Stimulated activated CD4-positive, alpha-beta T cell treated with anti-CD3 and anti-CD28 coated beads, Interleukin-12 subunit alpha, Interleukin-12 subunit beta, amount 100 ng/mL, for 24 hours (primary cell): ENCODE data around the gene IGF2R.

Source experiments
- DNase-seq, 2 experiments: peaks; one replicate each; pipeline ENCODE4 v3.0.0-alpha.2; 2020; ENCODE audit warnings: low read depth in 2 of 2

IGF2R gene

DNA sequence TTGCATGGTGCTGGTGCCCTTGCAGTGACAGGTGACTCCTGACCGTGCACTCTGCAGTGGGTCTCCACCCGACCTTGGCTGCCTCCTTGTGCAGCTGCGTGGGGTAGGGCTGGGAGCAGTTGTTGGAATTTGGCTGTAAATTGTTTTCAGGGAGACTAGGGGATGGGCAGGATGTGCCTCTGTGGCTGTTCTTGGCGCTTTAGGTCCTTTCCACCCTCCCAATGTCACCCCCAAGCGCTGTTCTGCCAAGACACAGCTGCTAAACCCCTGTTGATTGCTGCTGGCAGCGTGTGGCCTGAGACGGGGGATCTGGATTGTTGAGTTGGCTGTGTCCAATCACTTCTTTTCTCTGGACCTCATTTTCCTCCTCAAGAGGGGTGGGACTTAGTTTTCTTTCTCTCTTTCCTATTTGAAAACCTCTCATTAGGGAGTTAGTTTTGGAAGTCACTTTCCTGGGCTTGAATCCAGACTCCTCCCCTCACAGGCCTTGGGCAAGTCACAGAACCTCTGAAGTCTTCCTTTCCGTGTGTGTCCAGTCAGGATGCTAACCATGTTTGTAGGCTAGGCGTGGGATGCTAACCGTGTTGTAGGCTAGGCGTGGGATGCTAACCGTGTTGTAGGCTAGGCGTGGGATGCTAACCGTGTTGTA, 8.5 kb downstream of the IGF2R start:
- DNase-seq, result no peak

DNA sequence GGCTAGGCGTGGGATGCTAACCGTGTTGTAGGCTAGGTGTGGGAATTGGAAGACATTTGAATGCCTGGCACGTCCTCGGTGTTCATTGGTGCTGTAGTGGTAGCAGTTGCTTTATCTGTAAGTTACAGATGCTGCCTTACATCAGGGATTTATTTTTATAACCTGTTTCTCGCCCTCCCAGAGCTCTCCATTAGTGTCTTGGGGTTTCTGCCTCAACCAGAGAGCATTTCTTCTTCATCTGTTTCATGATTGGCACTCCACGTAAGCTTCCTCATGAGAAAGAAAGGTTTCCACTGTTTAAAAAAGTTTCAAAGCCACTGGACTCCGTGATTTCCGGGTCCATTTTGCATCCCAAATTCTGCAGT, 9.0 kb downstream of the IGF2R start:
- no peak for DNase-seq

DNA sequence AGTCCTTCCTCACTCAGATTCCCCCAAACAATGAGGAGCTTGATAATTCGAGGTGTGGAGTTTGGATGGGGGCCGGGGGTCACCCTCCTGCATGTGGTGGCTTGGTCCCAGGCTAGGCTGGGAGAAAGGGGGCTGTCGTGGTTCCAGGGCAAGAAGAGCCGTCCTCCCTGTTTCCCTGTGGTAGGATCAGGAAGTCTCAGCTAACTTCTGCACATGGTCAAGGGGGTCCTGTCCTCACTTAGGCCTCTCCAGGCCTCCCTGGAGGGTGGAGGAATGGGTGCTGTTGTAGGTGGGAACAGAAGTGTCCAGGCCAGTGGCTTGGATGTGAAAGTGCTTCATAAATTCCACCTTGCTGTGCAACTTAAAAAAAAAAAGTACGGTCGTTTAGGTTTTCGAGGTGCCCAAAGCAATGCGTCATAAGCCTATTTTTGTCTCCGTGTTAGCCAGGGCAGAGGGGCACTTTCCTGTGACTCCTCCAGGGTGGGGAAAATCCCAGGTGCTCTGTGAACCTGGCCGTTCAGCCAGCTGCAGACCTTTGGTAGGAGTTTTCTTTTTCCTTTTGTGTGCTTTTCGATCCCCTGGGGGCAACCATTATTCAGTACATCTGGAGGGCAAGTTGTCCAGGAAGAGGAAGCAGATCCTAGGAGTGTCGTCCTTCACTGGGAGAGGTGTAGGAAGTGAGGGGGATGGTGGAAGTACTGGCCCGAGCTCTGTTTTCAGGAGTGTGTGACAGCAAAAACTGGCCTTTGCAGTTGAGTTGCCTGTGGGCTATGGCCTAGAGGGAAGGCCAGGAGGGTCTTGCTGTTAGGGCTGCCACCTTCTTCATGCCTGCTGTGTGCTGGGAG, 9.6 kb downstream of the IGF2R start:
- peak in 1 of 2 experiments; percentile 34 for DNase-seq

DNA sequence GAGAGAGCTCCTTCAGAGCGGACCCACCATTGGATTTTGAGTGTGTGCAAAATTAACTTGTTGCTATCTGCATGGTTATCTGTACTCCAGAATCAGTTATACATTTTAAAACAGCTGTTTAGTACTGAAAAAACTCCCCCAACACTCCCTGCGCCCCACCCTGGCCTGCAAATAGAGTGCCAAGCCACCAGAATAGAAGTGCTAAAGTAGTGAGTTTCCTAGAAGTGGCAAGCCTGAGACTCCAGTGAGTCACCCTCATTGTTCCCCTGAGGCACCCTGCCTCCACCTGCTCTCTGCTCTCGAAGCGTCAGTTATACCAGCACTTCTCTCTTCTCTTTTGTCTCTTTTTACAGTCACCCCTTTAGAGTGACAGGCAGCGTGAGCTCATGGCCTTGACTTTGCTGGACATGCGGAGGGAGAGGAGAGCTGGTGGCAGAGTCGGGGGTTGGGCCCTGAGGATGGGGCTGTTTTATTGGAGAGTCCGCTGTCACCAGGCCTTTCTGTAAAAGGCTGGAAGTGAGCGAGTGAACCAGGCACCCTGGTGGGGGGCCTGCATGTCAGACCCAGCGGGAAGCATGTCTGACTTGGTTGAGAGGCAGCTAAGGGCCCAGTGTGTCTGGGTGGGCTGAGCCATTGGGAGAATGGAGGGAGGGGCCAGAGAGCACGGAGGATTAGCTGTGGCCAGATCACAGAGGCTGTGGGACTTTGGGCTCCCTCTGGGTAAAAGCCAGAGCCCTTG, 10.4 kb downstream of the IGF2R start:
- peak; percentile 49 to 50 for DNase-seq

DNA sequence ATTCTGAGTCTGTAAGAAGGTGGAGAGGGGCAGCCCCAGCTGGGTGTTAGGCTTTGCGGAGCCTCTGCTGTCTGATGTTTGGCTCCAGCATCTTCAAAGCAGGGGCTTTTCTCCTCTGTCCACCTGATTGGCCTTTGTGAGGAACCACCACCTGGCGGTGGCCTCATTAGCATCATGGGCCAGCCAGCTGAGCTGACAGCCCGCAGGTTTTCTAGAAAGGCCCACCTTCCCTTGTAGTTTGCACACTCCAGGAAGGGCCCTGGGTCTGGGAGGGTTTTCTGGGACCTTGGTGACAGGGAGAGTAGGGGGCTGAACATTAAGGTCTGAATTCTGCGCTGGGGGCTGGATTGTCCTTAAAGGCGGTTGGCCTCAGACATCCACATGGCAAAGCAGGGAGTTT, 11.6 kb downstream of the IGF2R start:
- DNase-seq, result no peak

DNA sequence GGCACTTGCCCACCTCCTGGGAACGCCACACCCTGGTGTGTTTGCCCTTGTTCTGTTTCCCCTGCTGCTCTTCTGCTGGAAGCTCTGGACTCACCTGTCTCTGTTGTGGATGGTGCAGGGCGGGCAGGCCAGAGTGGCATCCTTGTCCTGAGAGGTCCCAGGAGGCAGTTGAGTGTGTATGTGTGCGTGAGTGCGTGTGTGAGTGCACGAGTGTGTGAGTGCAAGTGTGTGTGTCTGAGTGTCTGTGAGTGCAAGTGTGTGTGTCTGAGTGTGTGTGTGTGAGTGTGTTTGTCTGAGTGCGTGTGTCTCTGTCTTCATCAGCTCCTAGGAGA, 12.2 kb downstream of the IGF2R start:
- no peak for DNase-seq

DNA sequence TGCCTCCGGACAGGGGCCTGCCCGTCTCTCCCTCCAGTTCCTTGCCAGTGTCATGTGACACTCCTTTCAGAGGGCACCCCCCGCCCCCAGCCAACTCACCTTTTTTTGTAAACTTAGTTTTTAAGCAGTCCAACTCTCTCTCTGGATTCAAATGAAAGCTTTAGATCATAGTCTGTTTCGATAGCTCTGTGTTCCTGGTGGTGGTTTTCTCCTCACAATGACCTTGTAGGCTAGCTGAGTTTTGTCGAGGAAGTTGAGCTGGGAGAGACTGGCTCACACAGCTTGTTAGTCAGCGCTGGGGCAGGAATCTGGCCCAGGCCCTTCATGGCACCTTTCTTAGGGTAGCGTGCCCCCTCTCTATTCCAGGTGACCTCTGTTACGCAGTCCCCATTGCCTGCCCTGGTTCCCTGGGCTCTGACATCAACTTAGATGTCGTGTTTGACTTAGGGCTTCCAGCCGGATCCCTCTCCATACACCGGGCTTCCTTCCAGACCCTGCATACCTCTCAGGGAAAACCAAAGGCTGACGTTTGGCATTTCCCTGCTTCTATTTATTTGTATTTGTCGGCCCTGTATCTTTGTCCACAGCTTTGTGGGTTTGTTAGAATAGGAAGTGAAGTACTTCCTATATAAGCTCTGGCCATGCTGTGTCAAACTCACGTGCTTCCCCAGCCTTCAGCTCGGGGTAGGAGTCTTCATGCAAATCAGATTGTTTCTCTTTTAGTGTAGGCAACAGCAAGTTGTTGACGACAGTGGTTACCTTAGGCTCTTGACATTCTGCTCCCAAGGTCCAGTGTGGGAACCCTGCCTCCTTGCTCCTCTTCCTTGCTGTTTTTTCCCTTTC, 12.7 kb downstream of the IGF2R start:
- peak in 1 of 2 experiments; percentile 22 for DNase-seq

DNA sequence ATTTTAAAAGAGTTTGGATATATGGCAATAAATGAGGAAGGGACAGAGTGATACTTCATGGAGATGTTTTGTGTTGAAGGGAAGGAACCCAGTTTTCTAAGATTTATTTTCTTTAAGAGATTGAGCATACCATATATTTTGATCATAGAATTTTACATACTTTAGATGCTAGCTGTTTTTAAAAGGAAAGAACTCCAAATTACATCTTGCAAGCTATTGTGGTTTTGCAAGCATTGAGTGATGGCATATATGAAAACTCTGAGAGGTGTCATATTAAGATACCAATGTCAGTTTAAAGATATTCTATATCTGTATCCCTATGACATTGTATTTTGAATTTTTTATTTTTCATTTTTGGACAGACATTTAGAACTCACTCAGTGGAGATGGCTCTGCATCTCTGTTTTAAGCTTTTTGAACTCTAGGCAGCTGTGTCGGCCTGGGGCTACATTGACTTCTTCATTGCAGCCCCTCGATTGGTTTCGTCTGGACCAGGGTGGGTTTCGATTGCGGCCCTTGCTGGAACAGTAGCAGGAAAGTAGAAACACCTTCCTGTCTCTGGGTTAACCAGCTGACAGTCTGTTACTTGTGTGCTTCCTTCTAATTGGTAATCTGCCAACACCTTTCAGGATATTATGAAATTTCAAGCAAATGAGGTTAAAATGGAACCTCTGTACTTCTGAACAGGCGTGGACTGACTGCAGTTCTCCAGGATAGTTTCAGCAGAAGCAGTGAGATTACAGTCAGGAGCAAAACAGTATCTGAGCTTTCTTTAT, 14.0 kb downstream of the IGF2R start:
- no peak for DNase-seq

DNA sequence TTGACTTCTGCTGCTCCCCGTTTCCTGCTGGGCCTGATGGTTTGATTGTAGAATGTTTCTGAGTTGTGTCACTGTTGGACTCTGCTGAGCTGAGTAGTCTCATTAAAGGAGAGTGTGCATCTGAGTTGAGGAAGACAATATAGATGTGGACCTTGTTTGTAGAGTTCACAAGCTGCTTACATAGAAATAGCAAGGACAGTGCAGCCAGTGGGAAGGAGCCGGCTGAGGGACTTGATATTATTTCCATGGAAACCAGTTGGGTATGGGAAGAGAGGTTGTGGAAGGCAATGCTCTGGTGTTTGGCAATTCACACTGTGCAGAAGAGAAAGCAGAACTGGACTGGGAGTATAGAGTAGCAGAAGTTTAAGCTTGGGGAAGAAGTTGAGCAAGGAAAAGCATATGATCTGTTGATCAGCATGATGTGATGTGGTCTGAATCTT, 14.8 kb downstream of the IGF2R start:
- DNase-seq, result no peak

DNA sequence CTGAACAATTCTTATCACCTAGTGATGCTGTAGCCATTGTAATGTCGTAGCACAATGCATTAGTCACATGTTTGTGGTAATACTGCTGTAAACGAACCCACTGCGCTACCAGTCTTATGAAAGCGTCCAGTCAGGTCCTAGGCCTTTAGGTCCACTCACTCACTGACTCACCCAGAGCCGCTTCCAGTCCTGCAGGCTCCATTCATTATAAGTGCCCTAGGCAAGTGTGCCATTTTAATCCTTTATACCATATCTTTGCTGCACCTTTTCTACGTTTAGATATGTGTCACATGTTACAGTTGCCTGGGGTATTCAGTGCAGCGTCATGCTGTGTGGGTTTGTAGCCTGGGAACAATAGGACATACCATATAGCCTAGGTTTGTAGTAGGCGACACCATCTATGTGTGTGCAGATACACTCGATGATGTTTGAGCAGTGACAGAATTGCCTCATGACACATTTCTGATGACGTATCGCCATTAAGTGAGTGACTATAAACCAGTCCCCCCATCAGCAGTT, 15.4 kb downstream of the IGF2R start:
- DNase-seq, result no peak

DNA sequence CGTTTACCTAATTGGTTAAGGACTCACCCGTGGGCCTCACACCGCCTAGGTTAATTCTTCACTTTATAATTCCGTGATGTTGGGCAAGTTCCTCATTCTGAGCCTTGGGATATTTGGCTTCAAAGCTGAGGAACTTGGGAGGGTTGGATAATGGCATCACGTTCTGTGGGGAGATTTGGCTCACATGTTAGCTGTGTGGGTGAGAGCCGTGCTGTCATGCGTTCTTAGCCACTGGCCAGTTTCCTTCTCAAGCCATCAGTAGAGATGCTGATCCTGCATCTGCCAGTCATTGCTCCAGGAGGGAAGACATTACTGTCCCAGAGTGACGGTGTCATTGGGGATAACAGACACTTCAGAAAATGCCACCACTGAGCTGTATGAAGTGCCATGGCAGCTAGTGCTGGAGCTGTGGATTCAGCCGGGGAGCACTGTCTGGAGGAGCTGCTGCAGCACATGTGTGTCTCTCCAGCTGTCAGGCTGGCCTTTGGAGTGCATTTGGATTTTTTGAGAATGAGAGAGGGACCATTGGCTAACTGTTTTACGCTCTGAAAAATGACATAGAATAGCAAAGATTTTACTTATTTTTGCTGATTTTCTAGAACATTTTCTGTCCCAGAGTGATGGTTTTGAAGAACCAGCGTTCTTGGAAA, 16.5 kb downstream of the IGF2R start:
- no peak for DNase-seq

DNA sequence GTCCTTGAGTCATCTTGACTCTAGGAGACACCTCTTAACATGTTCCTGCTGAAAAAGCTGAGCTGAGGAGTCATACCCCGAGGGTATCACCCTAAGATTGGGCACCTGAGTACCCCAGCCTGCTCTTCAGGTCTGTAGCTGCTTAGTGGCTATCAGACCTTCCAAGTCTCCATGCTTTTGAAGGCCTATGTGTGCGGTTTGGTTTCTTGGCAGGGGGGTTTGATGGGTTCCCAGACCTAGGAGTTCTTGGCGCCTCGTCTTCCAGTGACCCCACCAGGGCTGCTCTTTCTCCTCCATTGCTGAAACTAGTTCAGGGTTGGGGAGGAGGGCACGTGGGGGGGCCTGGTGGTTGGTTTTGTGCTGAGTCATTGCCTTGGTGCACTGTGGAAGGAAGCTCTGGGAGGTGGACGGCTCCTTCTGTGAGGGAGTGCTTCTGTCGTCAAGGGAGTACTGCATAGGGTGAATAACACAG, 20.1 kb downstream of the IGF2R start:
- no peak for DNase-seq

DNA sequence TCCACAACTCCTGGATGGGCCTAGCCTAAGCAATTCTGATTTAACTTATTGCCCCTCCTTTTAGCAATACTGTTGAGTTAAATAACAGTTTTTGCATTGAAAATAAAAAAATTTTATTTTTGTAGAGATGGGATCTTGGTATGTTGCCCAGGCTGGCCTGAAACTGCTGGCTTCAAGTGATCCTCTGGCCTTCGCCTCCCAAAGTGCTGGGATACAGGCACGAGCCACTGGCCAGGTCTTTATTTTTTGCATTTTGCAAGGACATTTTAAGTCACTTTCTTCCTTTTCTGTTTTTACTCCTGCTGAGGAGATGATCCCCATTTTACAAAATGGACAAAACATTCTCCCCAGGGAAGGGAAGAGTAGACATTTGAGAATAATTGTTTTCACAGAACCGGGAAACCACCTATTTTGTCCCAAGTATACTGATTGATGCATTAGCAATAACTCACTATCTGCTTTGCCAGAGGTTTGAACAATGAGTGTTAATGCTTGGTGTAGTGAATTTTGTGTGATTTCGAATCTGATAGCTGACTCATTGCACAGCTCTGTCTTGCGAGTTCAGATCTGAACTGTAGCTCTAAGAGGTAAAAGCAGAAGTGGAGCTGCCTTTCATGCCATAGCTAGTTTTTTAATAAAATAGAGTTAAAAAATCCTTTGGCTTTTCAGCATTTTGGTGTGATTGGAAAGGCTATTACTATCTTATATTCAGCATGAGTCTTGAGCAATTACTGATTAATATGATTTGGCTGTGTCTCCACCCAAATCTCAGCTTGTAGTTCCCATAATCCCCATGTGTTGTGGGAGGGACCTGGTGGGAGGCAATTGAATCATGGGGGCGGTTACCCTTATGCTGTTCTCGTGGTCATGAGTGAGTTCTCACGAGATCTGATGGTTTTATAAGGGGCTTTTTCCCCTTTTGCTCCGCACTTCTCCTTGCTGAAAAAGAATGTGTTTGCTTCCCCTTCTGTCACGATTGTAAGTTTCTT, 20.9 kb downstream of the IGF2R start:
- no peak for DNase-seq

DNA sequence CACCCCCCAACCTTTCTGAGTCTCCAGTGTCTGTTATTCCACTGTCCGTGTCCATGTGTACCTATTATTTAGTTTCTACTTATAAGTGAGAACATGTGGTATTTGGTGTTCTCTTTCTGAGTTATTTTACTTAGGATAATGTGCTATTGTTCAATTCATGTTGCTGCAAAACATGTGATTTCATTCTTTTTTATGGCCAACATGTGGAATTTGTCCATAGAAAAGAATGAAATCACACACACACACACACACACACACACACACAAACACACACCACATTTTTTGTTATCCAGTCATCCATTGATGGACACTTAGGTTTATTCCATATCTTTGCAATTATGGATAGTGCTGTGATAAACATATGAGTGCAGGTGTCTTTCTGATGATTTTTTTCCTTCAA, 23.5 kb downstream of the IGF2R start:
- DNase-seq, result no peak

DNA sequence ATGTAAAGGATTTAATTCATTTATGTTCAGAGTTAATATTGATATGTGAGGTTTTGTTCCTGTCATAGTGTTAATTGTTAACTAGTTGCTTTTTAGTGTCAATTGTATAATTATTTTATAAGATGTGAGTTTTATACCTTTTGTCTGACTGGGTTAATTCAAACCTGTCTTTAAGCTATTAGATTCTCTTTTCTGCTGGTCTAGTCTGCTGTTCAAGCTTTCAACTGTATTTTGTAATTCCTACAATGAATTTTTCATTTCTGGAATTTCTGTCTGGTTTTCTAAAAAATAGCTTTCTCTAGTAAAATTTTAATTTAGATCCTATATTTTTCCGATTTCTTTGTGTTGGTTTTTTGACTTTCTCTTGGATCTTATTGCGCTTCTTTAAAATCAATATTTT, 26.5 kb downstream of the IGF2R start:
- DNase-seq, result no peak

DNA sequence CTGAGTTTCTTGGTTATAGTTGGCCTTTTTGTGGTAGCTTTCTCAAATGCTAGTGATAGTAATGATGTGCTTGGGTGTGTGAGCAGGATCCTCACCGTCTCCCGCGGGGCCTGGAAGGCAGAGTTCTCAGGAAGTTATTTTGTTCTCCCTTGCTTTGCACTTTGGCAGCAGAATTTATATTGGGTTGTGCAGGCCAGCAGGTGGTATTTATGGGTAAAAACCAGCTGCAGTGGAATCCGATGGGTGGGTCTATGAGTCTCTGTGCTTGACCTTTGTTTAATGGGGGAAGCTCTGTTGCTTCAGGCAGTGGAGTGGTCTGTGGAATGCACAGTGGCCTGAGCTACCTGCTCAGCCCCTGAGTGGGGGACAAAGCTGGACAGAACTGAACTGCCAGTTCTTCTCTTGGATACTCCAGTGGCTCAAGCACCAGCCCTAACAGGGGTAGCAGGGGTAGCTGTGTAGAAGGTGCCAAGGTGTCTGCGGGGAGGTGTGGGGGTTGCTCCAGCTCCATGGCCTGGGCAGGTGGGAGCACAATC, 27.3 kb downstream of the IGF2R start:
- DNase-seq, result no peak

DNA sequence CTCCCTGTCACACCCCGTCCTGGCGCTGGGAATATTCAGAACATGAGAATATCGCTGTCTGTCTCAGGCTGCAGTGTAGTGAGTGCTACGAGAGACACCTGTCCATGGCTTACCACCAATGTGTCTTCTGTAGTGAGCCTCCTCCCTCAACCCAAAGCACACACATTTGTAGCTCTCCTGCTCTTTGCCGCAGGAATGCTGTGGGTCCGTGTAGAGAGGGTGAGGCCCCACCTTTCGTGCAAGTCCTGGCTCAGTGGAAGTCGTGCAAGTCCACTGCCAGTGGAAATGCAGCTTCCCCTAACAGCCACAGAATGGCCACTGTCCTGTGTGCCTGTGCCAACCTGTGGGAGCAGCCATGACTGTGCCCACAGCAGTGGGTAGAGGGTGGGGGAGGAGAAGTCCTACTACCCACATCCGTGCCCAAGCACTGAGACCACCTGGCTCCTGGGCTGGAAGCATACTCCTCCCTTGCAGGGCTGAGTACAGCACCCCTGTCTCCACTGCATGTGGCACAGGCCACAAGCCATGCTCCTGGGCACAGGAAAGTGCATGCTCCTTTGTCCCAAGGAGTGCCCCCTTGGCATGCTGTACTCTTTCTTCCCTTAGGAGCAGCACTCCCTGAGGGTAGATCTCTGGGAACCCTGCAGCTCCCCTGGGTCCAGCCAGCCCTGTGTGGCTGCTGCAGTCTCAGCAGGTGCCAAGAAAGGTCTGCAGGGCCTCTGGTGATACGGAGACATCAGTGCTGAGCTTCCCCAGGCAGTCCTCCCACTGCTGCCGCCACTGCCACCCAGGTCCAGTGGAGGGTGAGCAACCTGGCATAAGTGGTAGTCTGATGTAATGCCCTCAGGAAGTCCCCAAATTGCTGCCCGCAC, 28.0 kb downstream of the IGF2R start:
- DNase-seq, result no peak
